CD4-positive, alpha-beta T cell (primary cell): ENCODE data around the gene RHOV. TPM values are rescaled to one million over a fixed set of nuclear protein-coding genes. Genes with fewer than 3 reads are reported as not detected.

Experiments used
- ATAC-seq: fragments of 200-7000 bp; cut with Tn5 transposase; one replicate; pipeline ENCODE4 v1.10.0; 2022; ENCODE audit warnings: mild to moderate bottlenecking; ENCODE audit not compliant: poor library complexity
- CTCF ChIA-PET: fragments of 350-600 bp; sonication (Branson Sonifier 250); formaldehyde crosslinking; loops from one replicate; lab custom pipeline; 2021; ENCODE audit warnings: antibody characterized with exemption, inconsistent platforms; lab: Charles Lee
- POLR2A ChIA-PET: fragments of 350-600 bp; sonication (Branson Sonifier 250); formaldehyde crosslinking; loops from one replicate; lab custom pipeline; 2021; ENCODE audit warnings: antibody characterized with exemption, inconsistent platforms; lab: Charles Lee
- DNase-seq, 14 experiments: peaks; one replicate each; pipeline ENCODE4 v3.0.0-alpha.2; 2013 to 2020; ENCODE audit warnings: mixed read lengths in 2 of 14
- H3K27ac ChIP-seq, 2 donors: one replicate each; pipeline versions ENCODE4 v1.5.1 to v1.7.0; 2013; ENCODE audit warnings: low read length in 2 of 2, low read depth in 1 of 2, mild to moderate bottlenecking in 1 of 2
- H3K27me3 ChIP-seq, 2 experiments: 1 replicate in 1 of 2; 2 replicates in 1 of 2; pipeline versions ENCODE4 v1.6.1 to v1.7.0; 2013; ENCODE audit warnings: low read length in 2 of 2, control low read depth in 1 of 2, mild to moderate bottlenecking in 1 of 2, moderate library complexity in 1 of 2; ENCODE audit not compliant: insufficient read depth in 2 of 2, control insufficient read depth in 1 of 2
- H3K36me3 ChIP-seq: one replicate; pipeline ENCODE4 v1.6.1; 2013; ENCODE audit warnings: low read length, control low read depth; ENCODE audit not compliant: insufficient read depth
- H3K4me1 ChIP-seq: one replicate; pipeline ENCODE4 v1.6.1; 2013; ENCODE audit warnings: low read length, control low read depth; ENCODE audit not compliant: insufficient read depth
- H3K4me3 ChIP-seq: one replicate; pipeline ENCODE4 v1.5.1; 2013; ENCODE audit warnings: mild to moderate bottlenecking, low read length, moderate library complexity
- H3K9me3 ChIP-seq, 2 experiments: 1 replicate in 1 of 2; 2 replicates in 1 of 2; pipeline versions ENCODE4 v1.6.1 to v1.7.0; 2013; ENCODE audit warnings: low read length in 2 of 2, mild to moderate bottlenecking in 2 of 2, control low read depth in 1 of 2, moderate library complexity in 1 of 2; ENCODE audit not compliant: control insufficient read depth in 1 of 2, insufficient read depth in 1 of 2
- H3K27ac Mint-ChIP-seq: one replicate; pipeline ENCODE4 v1.8.0; 2020; ENCODE audit warnings: mixed read lengths
- H3K27me3 Mint-ChIP-seq: one replicate; pipeline ENCODE4 v1.8.0; 2021; ENCODE audit warnings: mixed read lengths
- H3K36me3 Mint-ChIP-seq: one replicate; pipeline ENCODE4 v1.8.0; 2021; ENCODE audit warnings: low read depth, mixed read lengths
- H3K4me1 Mint-ChIP-seq: one replicate; pipeline ENCODE4 v1.8.0; 2021; ENCODE audit warnings: low read depth, mixed read lengths
- H3K4me3 Mint-ChIP-seq: one replicate; pipeline ENCODE4 v1.8.0; 2020; ENCODE audit warnings: mild to moderate bottlenecking, mixed read lengths
- H3K9me3 Mint-ChIP-seq: one replicate; pipeline ENCODE4 v1.8.0; 2020; ENCODE audit warnings: mixed read lengths
- intact Hi-C, 2 experiments: fragments of 100-400 bp; cut with DNase I in 1 of 2; cut with micrococcal nuclease in 1 of 2; formaldehyde crosslinking; loops; one replicate each; pipeline versions ENCODE4 v1.15.1 to v1.9.0; 2023 to 2025; cut with DNase I, micrococcal nuclease
- total RNA-seq, 174 experiments: library from RNA in 2 of 174; stranded (reverse) in 2 of 174; gene quantifications; one replicate each; pipeline ENCODE4 v1.2.3 and lab custom pipeline; 2021 to 2026
- TF ChIP-seq, protein P1 (sequence below): fragments of 200-600 bp; IDR thresholded peaks from one replicate; pipeline ENCODE4 v1.8.0; 2022; ENCODE audit warnings: antibody characterized with exemption, mild to moderate bottlenecking

The RHOV gene
- total RNA-seq, 2 experiments from 2014 or later, result 0.36 TPM

DNA sequence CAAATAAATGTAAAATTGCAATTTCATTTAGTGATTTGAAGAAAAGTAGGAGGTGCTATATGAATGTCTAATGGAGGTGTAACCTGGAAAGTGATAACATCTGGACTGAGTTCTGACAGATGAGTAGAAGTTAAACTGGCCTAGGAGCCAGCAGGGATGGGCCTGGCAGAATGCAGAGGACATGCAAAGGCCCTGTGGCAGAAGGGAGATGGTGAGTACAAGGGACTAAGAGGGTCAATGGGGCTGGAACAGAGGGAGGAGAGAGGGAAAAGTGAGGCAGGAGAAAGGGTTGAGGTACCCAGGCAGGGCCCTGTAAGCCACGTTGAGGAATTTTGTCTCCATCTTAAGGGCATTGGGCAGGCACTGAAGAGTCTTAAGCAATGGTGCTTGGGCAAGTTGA is 42.2 kb downstream of the RHOV start:
- H3K9me3 Mint-ChIP-seq, result no peaks in the 10 kb centered on the region
- H3K4me3 ChIP-seq, result no peak overlapping the region
- intact Hi-C loops, result no loop called here
- no peaks in the 10 kb centered on the region for H3K4me1 Mint-ChIP-seq
- H3K27ac Mint-ChIP-seq, result no peak overlapping the region
- H3K27ac ChIP-seq, result no peak overlapping the region
- ATAC-seq, result no peak
- H3K36me3 Mint-ChIP-seq, result no peaks in the 10 kb centered on the region
- H3K27me3 Mint-ChIP-seq, result no peaks in the 10 kb centered on the region
- TF ChIP-seq, protein P1, sequence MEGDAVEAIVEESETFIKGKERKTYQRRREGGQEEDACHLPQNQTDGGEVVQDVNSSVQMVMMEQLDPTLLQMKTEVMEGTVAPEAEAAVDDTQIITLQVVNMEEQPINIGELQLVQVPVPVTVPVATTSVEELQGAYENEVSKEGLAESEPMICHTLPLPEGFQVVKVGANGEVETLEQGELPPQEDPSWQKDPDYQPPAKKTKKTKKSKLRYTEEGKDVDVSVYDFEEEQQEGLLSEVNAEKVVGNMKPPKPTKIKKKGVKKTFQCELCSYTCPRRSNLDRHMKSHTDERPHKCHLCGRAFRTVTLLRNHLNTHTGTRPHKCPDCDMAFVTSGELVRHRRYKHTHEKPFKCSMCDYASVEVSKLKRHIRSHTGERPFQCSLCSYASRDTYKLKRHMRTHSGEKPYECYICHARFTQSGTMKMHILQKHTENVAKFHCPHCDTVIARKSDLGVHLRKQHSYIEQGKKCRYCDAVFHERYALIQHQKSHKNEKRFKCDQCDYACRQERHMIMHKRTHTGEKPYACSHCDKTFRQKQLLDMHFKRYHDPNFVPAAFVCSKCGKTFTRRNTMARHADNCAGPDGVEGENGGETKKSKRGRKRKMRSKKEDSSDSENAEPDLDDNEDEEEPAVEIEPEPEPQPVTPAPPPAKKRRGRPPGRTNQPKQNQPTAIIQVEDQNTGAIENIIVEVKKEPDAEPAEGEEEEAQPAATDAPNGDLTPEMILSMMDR, result no peak
- H3K4me1 ChIP-seq, result no peaks in the 10 kb centered on the region
- POLR2A ChIA-PET, result no interaction called here
- no peaks in the 10 kb centered on the region for H3K9me3 ChIP-seq
- CTCF ChIA-PET, result no interaction called here
- H3K36me3 ChIP-seq, result no peaks in the 10 kb centered on the region
- no peak for DNase-seq
- H3K4me3 Mint-ChIP-seq, result no peak overlapping the region
- H3K27me3 ChIP-seq, result no peaks in the 10 kb centered on the region

DNA sequence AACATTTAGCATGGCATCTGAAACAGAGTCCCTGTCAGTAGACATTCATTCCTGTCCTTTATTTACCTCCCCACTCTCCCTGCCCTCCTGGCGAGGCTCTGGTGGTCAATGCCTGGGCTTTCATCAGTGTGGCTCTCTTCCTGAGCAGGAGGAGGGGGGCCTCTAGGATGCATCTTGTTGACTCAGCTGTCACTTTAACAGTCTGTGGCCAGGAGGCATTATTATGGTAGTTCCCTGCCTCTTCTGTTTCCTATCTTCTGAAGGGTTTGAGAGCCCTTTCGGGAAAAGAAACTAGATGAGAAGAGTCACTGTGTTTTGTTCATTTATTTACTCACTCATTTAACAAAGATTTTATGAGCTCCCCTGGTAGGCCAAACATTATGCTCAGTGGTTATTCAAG is 43.1 kb downstream of the RHOV start:
- Histone ChIP-seq H3K27ac (no peak overlapping the region), H3K36me3 (no peaks in the 10 kb centered on the region), H3K4me3 (no peak overlapping the region), H3K9me3 (no peaks in the 10 kb centered on the region), H3K4me1 (no peaks in the 10 kb centered on the region), H3K27me3 (no peaks in the 10 kb centered on the region)
- no peaks in the 10 kb centered on the region for H3K27me3 Mint-ChIP-seq
- H3K27ac Mint-ChIP-seq, result no peak overlapping the region
- TF ChIP-seq, protein P1, result no peak
- intact Hi-C loops, result no loop called here
- H3K4me1 Mint-ChIP-seq, result no peaks in the 10 kb centered on the region
- no peaks in the 10 kb centered on the region for H3K36me3 Mint-ChIP-seq
- ATAC-seq (no peak), DNase-seq (no peak)
- CTCF ChIA-PET, result no interaction called here
- no peak overlapping the region for H3K4me3 Mint-ChIP-seq
- no peaks in the 10 kb centered on the region for H3K9me3 Mint-ChIP-seq
- POLR2A ChIA-PET, result no interaction called here

DNA sequence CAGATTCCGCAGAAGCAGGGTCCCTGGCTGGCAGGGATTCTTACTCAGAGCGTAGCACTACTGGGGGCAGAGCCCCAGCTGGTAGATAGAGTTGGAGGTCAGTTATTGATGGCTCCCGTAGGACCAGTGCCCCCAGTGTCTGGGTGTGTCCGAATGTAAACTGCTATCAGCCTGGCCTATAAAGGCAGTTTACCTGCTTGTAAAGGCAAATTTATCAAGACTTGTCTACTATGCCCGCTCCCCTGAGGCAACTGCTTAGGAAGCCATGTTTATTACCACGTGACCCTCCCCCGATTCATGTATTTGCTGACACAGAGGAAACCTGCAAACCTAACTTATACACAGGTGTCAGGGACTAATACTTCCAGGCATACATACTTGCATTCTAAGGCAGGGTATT is 44.9 kb downstream of the RHOV start:
- no peak for ATAC-seq

More for the DNA sequence above, 44.9 kb downstream of the RHOV start:
- H3K27ac Mint-ChIP-seq, result no peak overlapping the region
- intact Hi-C loops, result no loop called here
- POLR2A ChIA-PET, result no interaction called here
- H3K36me3 Mint-ChIP-seq, result no peaks in the 10 kb centered on the region
- no peak overlapping the region for H3K4me3 Mint-ChIP-seq
- CTCF ChIA-PET, result interaction anchor here (0.7 kb wide), 1 partner anchor 639 kb away, joined by 3 read pairs; no protein-coding TSS in a partner anchor
- TF ChIP-seq, protein P1, result no peak
- Histone ChIP-seq H3K27me3 (no peaks in the 10 kb centered on the region), H3K27ac (no peak overlapping the region), H3K9me3 (no peaks in the 10 kb centered on the region), H3K4me3 (no peak overlapping the region), H3K4me1 (no peaks in the 10 kb centered on the region), H3K36me3 (no peaks in the 10 kb centered on the region)
- H3K4me1 Mint-ChIP-seq, result no peaks in the 10 kb centered on the region
- H3K27me3 Mint-ChIP-seq, result peaks cover under 1% of the 10 kb centered on the region
- no peaks in the 10 kb centered on the region for H3K9me3 Mint-ChIP-seq
- DNase-seq, result no peak
